Stimulated activated CD8-positive, alpha-beta memory T cell treated with anti-CD3 and anti-CD28 coated beads, Interleukin-2, amount 100 ng/mL, for 48 hours (primary cell): ENCODE measurements around the gene TMEM145.

Experiments used
- DNase-seq, 2 donors: peaks; one replicate each; pipeline ENCODE4 v3.0.0-alpha.2; 2020; ENCODE audit warnings: low read depth in 2 of 2

TMEM145 gene

GRCh38 chr19:42288881-42289555 lies 24.1 kb upstream of the TMEM145 start:
- DNase-seq: no peak

- DNase-seq: no peak
These were observed 23.5 kb upstream of the TMEM145 start for GRCh38 chr19:42289556-42290041.

GRCh38 chr19:42290136-42290522 lies 23.0 kb upstream of the TMEM145 start:
- DNase-seq: no peak

GRCh38 chr19:42290523-42291434 lies 22.3 kb upstream of the TMEM145 start:
- peak; percentile 49 to 51 for DNase-seq

- no peak for DNase-seq
These were observed 21.7 kb upstream of the TMEM145 start for GRCh38 chr19:42291435-42291810.

GRCh38 chr19:42292042-42292960 lies 20.8 kb upstream of the TMEM145 start:
- DNase-seq: no peak

GRCh38 chr19:42292963-42293362 lies 20.1 kb upstream of the TMEM145 start:
- no peak for DNase-seq

GRCh38 chr19:42293540-42293939 lies 19.6 kb upstream of the TMEM145 start:
- DNase-seq: no peak

- no peak for DNase-seq
These were observed 19.2 kb upstream of the TMEM145 start for GRCh38 chr19:42293948-42294347.

- no peak for DNase-seq
These were observed 18.5 kb upstream of the TMEM145 start for GRCh38 chr19:42294471-42295137.

GRCh38 chr19:42295342-42295741 lies 17.8 kb upstream of the TMEM145 start:
- no peak for DNase-seq

GRCh38 chr19:42295831-42296525 lies 17.1 kb upstream of the TMEM145 start:
- DNase-seq: peak; percentile 83 to 89

- DNase-seq: no peak
These were observed 16.1 kb upstream of the TMEM145 start for GRCh38 chr19:42297039-42297438.

- DNase-seq: no peak
These were observed 11.4 kb upstream of the TMEM145 start, which contains the start of gene PRR19 for GRCh38 chr19:42301646-42302203. Gene PRR19 (plus strand): TSS chr19:42302132. CDS start chr19:42309585, 7,453 bp downstream.

GRCh38 chr19:42303101-42303464 lies 10.0 kb upstream of the TMEM145 start:
- no peak for DNase-seq

- no peak for DNase-seq
These were observed 9.2 kb upstream of the TMEM145 start for GRCh38 chr19:42303876-42304275.

GRCh38 chr19:42306646-42307045 lies 6.5 kb upstream of the TMEM145 start:
- no peak for DNase-seq

GRCh38 chr19:42309686-42310085 lies 3.4 kb upstream of the TMEM145 start:
- no peak for DNase-seq

GRCh38 chr19:42311657-42312056 lies 1.5 kb upstream of the TMEM145 start:
- no peak for DNase-seq

GRCh38 chr19:42312370-42312769 lies 739 bp upstream of the TMEM145 start:
- DNase-seq: no peak
